ENCODE measurements around the gene WNT9B.

GRCh38 chr17:46915596-46915995, 64.2 kb downstream of the WNT9B start:
- TF ChIP-seq, protein P1, sequence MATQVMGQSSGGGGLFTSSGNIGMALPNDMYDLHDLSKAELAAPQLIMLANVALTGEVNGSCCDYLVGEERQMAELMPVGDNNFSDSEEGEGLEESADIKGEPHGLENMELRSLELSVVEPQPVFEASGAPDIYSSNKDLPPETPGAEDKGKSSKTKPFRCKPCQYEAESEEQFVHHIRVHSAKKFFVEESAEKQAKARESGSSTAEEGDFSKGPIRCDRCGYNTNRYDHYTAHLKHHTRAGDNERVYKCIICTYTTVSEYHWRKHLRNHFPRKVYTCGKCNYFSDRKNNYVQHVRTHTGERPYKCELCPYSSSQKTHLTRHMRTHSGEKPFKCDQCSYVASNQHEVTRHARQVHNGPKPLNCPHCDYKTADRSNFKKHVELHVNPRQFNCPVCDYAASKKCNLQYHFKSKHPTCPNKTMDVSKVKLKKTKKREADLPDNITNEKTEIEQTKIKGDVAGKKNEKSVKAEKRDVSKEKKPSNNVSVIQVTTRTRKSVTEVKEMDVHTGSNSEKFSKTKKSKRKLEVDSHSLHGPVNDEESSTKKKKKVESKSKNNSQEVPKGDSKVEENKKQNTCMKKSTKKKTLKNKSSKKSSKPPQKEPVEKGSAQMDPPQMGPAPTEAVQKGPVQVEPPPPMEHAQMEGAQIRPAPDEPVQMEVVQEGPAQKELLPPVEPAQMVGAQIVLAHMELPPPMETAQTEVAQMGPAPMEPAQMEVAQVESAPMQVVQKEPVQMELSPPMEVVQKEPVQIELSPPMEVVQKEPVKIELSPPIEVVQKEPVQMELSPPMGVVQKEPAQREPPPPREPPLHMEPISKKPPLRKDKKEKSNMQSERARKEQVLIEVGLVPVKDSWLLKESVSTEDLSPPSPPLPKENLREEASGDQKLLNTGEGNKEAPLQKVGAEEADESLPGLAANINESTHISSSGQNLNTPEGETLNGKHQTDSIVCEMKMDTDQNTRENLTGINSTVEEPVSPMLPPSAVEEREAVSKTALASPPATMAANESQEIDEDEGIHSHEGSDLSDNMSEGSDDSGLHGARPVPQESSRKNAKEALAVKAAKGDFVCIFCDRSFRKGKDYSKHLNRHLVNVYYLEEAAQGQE (IDR thresholded peaks at IDR 0.05; ENCODE audit: insufficient read depth in 1 of 2, low read depth in 2 of 2, low read length in 2 of 2), result no peak
- no peak for TF ChIP-seq POLR2AphosphoS5 (IDR thresholded peaks at IDR 0.05; ENCODE audit: low read depth, low read length)
- no peak for TF ChIP-seq TAF1 (IDR thresholded peaks at IDR 0.05; ENCODE audit: borderline replicate concordance, insufficient read depth, low read length)
- TF ChIP-seq FOXP2 (optimal IDR thresholded peaks at IDR 0.05; ENCODE audit: borderline replicate concordance, extremely low read depth, extremely low read length, insufficient read depth), result no peak
- no peak for TF ChIP-seq SIN3A (IDR thresholded peaks at IDR 0.05; ENCODE audit: borderline replicate concordance, insufficient read depth, low read length)
